ENCODE results near the gene TMA7. TPM values are rescaled to one million over a fixed set of nuclear protein-coding genes. Genes with fewer than 3 reads are reported as not detected.
A peak's percentile ranks its signal among the peaks of the same experiment; 100 is the strongest.

TMA7 gene
- total RNA-seq, 6 experiments from 2014 or later, result 213 to 341 (median 280) TPM

DNA sequence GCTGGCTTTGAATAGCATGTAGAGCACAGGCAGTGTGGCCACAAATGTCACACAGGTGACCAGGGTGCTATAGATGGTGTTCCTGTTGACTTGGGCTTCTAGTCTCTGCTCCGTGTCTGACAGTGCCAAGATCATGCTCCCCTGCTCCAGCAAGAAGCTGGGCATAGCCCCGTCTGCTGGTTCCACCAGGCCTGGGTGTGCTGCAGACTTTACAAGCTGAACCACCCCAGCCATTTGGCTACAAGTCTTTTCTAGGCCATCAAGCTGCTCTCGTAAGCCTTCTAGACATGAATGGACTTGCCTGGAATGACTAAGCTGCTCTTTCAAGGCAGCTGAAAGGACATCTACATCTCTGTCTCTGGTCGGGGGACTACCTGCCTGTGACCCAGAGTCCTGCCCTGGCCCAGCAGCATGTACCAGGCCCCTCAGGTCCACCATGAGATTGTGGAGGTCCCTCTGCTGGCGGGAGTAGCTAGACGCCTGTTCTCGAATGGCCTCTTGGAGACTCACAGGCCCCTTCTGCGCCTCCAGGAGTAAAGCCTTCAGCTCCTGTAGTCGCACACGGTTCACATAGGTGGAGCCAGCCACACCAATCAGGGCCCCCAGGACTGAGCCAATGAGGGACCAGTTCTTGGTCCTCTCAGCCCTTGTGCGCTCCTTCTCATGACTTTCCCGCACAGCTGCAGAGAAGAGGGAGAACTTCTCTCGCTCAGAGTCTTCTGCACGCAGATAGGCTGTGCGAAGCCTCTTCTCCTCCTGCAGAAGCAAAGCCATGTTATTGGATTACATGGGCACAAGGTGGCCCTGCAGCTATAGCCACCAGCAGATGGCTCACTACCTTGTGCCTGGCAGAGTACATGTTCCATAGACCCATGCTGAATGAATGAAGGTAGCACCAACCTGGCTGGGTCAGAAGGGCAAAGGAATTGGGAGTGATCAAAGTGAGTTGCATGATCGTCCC, 7.4 kb upstream of the TMA7 start:
- H3K9me3 Mint-ChIP-seq, result no peaks in the 10 kb centered on the region
- DNase-seq, result no peak
- no peaks in the 10 kb centered on the region for H3K27me3 Mint-ChIP-seq (ENCODE audit: insufficient read depth)
- peaks cover 6% of the 10 kb centered on the region for H3K36me3 Mint-ChIP-seq (ENCODE audit: low read depth)
- peak overlapping the region; percentile 61; the same call in 1 of the 2 replicates for H3K27ac Mint-ChIP-seq
- H3K4me3 Mint-ChIP-seq, result peak overlapping the region; percentile 65; the same call in 1 of the 2 replicates
- H3K4me1 Mint-ChIP-seq (ENCODE audit: low read depth), result peaks cover 49% of the 10 kb centered on the region
- TF ChIP-seq, protein P1, sequence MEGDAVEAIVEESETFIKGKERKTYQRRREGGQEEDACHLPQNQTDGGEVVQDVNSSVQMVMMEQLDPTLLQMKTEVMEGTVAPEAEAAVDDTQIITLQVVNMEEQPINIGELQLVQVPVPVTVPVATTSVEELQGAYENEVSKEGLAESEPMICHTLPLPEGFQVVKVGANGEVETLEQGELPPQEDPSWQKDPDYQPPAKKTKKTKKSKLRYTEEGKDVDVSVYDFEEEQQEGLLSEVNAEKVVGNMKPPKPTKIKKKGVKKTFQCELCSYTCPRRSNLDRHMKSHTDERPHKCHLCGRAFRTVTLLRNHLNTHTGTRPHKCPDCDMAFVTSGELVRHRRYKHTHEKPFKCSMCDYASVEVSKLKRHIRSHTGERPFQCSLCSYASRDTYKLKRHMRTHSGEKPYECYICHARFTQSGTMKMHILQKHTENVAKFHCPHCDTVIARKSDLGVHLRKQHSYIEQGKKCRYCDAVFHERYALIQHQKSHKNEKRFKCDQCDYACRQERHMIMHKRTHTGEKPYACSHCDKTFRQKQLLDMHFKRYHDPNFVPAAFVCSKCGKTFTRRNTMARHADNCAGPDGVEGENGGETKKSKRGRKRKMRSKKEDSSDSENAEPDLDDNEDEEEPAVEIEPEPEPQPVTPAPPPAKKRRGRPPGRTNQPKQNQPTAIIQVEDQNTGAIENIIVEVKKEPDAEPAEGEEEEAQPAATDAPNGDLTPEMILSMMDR (IDR thresholded peaks at IDR 0.05), result peak; percentile 51

DNA sequence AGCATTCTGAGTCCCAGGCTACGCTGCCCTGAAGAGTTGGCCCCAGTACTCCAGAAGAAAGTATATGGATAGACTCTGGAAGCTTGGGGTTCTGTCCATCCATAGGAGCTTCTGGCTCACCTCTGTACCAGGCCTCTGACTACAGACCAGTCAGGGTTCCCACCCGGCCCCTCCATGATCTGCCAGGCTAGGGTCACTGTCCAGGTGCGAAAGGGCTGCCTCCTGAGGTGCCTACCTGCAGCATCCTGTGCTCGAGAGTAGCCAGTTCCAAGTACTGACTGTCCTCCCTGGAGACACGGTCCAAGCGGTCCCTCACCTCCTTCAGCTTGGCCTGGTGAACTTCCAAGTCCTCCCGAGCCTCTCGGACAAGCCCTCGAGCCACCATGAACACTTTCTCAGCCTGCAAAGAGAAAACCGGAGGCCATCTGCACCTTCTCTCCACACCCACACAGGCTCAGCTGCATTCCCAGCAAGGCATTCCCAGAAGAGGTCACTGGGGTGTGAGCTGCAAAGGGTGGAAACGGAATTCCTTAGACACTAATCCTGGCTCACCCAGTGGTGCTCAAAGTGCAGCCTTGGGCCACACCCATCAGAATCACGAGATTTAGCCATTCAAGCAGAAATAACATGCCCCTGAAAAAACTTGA, 6.5 kb upstream of the TMA7 start:
- TF ChIP-seq, protein P1 (IDR thresholded peaks at IDR 0.05), result no peak

DNA sequence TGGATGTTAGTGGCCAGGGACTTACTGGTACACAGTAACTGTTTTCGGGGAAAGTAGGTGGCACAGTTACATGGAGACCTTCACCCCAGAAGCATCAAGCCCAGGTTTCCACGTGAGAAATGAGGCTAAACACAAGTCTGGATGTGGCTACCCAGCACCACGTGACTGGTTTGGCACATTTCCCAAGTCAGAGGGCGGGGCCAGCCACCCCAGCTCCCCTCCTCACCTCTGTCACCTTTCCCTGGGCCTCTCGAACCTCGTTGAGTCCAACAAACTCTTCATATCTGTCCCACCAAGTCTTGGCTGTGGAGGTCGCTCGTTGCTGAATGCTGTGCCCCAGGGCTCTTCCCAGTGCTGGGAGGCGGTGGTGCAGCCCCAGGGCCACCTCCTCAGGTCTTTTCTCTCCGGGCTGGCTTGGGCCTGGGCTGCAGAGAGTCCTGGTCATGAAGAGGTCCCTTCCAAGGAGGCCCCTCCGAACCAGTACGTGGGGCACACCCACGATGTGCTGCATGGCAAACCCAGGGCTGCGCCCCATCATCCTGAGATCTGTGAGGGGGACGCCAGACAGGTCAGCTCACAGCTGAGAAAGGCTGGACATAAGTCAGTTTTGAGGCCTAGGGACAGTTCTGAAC, 5.3 kb upstream of the TMA7 start:
- H3K36me3 Mint-ChIP-seq (ENCODE audit: low read depth), result peaks cover 6% of the 10 kb centered on the region
- peak overlapping the region; percentile 81 for H3K27ac Mint-ChIP-seq
- no peaks in the 10 kb centered on the region for H3K9me3 Mint-ChIP-seq
- no peak overlapping the region for H3K4me3 Mint-ChIP-seq
- H3K27me3 Mint-ChIP-seq (ENCODE audit: insufficient read depth), result no peaks in the 10 kb centered on the region
- no peak for DNase-seq
- TF ChIP-seq, protein P1 (IDR thresholded peaks at IDR 0.05), result no peak
- H3K4me1 Mint-ChIP-seq (ENCODE audit: low read depth), result peaks cover 53% of the 10 kb centered on the region

More for the DNA sequence above, 6.5 kb upstream of the TMA7 start:
- peak overlapping the region; percentile 81 for H3K27ac Mint-ChIP-seq
- peaks cover 6% of the 10 kb centered on the region for H3K36me3 Mint-ChIP-seq (ENCODE audit: low read depth)
- H3K9me3 Mint-ChIP-seq, result no peaks in the 10 kb centered on the region
- H3K27me3 Mint-ChIP-seq (ENCODE audit: insufficient read depth), result no peaks in the 10 kb centered on the region
- peak overlapping the region; percentile 65 for H3K4me3 Mint-ChIP-seq
- peak; percentile 49 for DNase-seq
- H3K4me1 Mint-ChIP-seq (ENCODE audit: low read depth), result peaks cover 45% of the 10 kb centered on the region

DNA sequence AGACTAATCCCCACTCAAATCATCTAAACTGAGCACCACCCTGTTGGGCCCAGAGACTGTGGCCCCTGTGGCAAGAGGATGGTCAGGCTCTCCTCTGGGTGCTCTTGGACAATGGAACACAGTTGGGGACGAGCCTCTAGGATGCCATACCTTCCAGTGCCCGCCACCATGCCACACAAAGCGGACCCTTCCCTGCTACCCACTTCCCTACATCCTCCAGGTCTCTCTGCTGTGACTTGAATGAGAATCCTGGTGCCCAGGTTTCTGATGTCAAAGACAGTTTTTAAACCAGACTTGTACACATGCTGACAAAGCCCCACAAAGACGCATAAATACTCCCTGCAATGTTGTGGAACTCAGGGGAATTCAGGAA, 4.8 kb upstream of the TMA7 start:
- TF ChIP-seq, protein P1 (IDR thresholded peaks at IDR 0.05), result no peak
- Mint-ChIP-seq H3K27me3 (ENCODE audit: insufficient read depth) (no peaks in the 10 kb centered on the region), H3K4me1 (ENCODE audit: low read depth) (peaks cover 52% of the 10 kb centered on the region), H3K9me3 (no peaks in the 10 kb centered on the region), H3K36me3 (ENCODE audit: low read depth) (peaks cover 6% of the 10 kb centered on the region), H3K27ac (no peak overlapping the region; the same call in 1 of the 2 replicates), H3K4me3 (no peak overlapping the region)
- no peak for DNase-seq

DNA sequence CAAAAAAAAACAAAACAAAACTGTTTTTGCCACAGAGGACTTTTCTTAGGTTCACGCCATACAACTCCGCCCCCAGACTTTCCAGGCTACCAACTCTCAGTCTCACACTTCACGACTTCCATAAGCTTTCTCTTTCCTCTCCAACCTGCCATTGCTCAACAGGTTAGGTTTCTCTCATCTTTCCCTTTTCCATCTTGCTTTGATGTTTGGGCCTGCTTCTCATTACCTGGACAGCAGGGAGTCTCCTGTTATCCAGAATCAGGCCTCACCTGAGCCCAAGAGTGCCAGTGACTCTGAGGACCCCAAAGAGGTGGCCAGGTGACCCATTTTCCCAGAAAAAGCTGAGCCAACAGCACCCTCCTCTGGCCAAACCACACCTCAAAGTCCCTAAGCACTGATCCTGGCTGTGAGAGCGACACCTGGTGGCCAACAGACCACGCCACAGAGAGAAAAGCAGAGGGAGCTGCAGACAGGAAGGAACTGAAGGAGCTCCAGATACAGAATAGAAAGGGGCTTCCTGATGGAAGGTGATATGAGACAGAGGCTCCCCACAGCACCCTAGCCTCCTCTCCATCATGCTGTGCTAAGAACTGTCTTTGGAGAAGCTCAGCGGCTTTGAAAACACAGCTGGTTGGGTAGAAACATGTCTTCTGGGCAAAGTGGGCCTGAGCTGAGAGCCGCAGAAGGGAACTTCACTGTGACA, 4.1 kb upstream of the TMA7 start:
- Mint-ChIP-seq H3K4me3 (no peak overlapping the region), H3K27me3 (ENCODE audit: insufficient read depth) (no peaks in the 10 kb centered on the region), H3K9me3 (no peaks in the 10 kb centered on the region), H3K36me3 (ENCODE audit: low read depth) (peaks cover 14% of the 10 kb centered on the region), H3K4me1 (ENCODE audit: low read depth) (peaks cover 46% of the 10 kb centered on the region), H3K27ac (no peak overlapping the region)
- TF ChIP-seq, protein P1 (IDR thresholded peaks at IDR 0.05), result peak; percentile 100
- peak; percentile 78 for DNase-seq
